HG02852 (cell line): ENCODE measurements around the gene CANT1.

Experiments
- ATAC-seq: cut with Tn5 transposase; IDR thresholded peaks from one replicate; pipeline ENCODE4 v1.9.1; 2021; ENCODE audit warnings: mild to moderate bottlenecking, moderate library complexity; ENCODE audit not compliant: unreplicated experiment

CANT1 gene

GRCh38 chr17:79011451-79012147, 2.0 kb upstream of the CANT1 start:
- no peak for ATAC-seq

DNA sequence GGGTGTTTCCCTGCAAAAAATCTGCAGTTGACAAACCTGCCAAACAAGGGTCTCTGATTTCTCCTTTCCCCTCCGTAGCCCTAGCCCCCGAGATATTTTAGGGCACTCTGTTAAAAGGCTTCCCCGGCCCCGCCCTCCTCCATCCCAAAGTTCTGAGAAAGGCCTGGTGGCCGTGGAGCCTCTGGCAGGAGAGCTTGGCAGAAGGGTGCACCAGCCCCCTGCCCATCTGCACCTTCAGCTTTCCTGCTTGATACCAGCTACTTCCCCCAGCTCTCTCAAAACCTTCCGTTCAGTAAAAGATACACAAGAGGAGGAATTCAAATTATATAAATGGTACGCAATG, 711 bp upstream of the CANT1 start:
- ATAC-seq = no peak

- ATAC-seq = peak; percentile 2
These were observed 737 bp downstream of the CANT1 start for GRCh38 chr17:79008666-79009387.

- ATAC-seq = no peak
These were observed 1.8 kb downstream of the CANT1 start for GRCh38 chr17:79007504-79008381.

- no peak for ATAC-seq
These were observed 2.6 kb downstream of the CANT1 start for GRCh38 chr17:79006794-79007503.

GRCh38 chr17:79006046-79006445, 3.5 kb downstream of the CANT1 start:
- ATAC-seq = no peak

- no peak for ATAC-seq
These were observed 4.3 kb downstream of the CANT1 start for GRCh38 chr17:79005063-79005861.

GRCh38 chr17:79003661-79004411, 5.7 kb downstream of the CANT1 start:
- no peak for ATAC-seq

DNA sequence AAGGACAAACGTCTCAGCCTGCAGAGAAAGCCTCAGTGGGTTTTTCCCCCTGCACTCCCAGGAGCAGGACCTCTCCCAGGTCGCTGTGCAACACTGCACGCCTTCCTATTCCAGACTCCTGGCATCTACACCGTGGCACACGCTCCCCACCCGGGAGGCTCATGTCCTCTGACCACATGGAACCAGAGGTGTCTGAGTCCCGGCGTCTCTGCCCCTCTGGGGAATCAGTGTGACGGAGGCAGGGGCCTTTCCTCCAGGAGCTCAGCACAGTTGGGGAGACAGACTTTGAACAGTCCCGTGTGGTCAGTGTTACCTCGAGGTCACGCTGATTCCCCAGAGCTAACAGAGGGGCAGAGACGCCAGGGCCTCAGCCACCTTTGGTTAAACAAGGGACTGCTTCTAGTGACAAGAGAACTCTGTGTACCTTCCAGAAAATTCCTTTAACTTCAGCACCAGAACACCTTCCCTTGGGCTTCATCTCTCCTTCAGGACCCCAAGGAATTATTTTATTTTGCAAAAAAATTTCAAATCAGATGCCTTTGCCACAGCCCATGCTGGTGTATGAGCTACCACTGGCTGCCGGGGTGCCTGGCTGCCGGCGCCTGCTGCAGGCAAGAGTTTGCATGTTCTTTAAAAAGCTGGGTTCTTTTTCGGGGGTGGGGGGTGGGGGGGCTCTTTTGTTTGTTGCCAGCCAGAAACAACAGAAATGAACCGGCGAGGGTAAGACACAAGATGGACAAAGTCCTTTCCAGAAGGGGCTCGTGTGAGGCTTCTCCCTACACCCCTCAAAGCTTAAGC, 6.6 kb downstream of the CANT1 start:
- no peak for ATAC-seq

GRCh38 chr17:79002291-79002690, 7.3 kb downstream of the CANT1 start:
- no peak for ATAC-seq

- ATAC-seq = no peak
These were observed 8.2 kb downstream of the CANT1 start for GRCh38 chr17:79001190-79002020.

- no peak for ATAC-seq
These were observed 9.0 kb downstream of the CANT1 start for GRCh38 chr17:79000396-79001189.

- no peak for ATAC-seq
These were observed 9.6 kb downstream of the CANT1 start for GRCh38 chr17:78999947-79000395.

DNA sequence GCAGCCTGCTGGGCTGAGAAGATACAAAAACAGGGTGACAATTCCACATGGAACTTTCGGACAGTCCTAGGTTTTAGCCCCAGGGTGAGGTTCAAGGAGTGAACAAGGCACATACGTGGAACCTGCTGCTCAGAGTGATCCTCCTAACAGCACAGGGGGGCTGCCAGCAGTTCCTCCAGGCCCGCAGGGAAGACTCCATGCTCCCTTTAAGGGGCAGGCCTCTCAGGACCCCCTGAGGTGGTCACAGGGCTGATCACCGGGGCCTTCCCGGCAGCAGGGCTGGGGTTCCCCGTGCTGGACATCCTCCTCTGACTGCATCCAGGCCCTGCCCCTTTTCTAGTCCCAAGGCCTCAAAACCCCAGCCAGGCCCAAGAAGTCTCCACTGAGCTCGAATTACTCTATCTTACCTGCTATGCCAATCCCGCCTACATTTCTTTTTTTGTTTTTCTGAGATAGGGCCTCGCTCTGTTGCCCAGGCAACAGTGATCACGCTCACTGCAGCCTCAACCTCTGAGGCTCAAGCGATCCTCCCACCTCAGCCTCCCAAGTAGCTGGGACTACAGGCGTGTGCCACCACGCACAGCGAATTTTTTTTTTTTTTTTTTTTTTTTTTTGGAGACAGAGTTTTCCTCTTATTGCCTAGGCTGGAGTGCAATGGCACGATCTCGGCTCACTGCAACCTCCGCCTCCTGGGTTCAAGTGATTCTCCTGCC, 10.4 kb downstream of the CANT1 start:
- ATAC-seq = no peak

DNA sequence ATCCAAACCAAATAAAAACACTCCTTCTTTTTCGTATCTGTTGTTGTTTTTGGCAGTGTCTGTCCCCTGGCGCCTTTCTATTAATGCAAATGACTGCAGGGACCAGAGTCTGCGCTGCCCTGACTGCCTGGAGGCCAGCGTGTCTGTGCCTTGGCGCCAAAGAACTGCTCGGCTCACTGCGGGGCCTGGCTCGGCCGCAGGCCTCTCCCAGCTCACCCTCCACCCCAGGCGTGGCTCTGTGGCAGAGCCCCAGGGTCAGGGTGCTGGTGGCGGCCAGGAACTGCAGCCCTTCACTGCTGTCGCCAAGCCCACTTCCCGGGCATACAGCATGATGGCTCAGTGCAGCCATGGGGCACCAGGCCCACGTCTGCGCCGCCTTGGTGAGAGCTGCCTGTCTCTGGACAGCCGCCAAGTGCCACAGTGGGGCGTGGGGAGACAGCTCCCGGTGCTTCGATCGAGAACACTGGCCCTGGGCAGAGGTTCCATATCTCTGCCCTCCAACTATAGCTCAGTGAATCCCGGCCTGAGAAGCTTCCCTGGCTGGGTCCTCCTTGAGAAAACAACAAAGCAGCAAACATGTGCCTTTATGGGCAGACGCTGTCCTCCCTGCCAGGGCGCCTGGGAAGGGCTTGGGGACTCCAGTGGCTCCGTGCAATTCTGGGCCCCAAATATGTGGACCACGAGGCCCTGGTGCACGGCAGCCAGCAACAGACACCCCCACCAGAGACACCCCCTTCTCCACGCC, 11.1 kb downstream of the CANT1 start:
- ATAC-seq = no peak

DNA sequence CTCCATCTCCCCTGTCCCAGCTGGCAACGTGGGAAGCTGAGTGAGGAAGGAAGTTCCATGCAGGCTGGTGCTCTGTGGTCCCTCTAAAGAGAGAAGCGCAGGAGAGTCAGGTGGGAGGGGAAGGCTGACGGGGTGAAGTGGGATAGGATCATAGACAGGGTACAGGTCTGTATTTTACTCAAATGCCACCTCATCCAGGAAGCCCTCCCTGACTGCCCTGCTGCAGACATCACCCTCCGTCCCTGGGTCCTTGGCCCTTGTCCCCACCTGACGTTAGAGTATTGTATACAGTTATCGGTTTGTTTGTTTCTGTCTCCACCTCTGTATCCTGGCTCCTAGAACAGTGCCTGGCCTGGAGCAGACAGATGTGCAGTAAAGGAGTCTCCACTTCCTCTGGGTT, 11.7 kb downstream of the CANT1 start:
- ATAC-seq = no peak
